ENCODE results near the gene TBC1D10A.

Gene TBC1D10A

GRCh38 chr22:30299322-30299721 lies 27.4 kb downstream of the TBC1D10A start:
- Histone ChIP-seq H3K36me3 (replicated peaks; ENCODE audit: low read depth, low read length) (no peaks in the 10 kb centered on the region), H3K79me2 (ENCODE audit: low read length) (no peaks in the 10 kb centered on the region), H3K27ac (ENCODE audit: low read length) (no peak overlapping the region)

DNA sequence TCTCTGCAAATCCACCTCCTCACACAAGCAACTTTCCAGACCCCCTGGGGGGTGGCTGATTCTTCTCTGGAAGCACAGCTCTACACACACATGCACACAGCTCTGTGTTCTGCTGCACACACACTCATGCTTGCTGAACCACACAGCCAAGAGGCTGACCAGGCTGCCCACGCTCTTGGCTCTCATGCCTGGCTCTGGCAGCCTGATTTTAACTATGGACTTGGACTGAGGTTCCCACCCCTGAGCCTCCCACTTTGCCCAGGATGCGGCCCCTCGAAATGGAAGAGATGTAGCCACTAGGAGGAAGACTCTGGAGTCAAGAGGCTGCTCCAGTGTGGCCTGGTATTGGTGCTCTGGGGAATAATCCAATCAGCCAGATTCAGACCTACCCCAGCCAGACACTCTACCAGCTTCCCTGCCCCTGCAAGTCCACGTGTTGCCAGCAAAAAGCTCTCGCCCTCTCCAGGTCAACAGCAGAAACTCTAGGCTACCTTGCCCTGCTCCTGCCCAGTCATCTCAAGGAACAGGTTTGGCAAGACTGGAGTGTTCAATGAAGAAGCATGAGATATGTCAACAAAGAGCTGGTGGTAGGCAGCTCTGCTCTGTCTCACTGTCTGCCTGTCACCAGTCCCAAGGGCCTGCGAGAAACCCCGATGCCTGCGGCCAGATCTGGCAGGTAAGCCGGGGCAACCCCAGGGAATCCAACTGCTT lies 28.6 kb downstream of the TBC1D10A start:
- peaks cover 12% of the 10 kb centered on the region for H3K4me1 ChIP-seq (ENCODE audit: low read length)
- no peaks in the 10 kb centered on the region for H3K79me2 ChIP-seq (ENCODE audit: low read length)
- H3K36me3 ChIP-seq (replicated peaks; ENCODE audit: low read depth, low read length): no peaks in the 10 kb centered on the region
- no peaks in the 10 kb centered on the region for H3K9me3 ChIP-seq (ENCODE audit: insufficient read depth, low read length)
- H3K27ac ChIP-seq (ENCODE audit: low read length): no peak overlapping the region
- no peak overlapping the region for H3K9ac ChIP-seq (ENCODE audit: low read length)
- H3K4me2 ChIP-seq (ENCODE audit: low read length): no peak overlapping the region
- TF ChIP-seq EZH2phosphoT487 (IDR thresholded peaks at IDR 0.05; ENCODE audit: low read depth): no peak
- no peak for TF ChIP-seq CTCF (IDR thresholded peaks at IDR 0.05; ENCODE audit: low read depth, low read length)
- H4K20me1 ChIP-seq (ENCODE audit: insufficient read depth, low read length): no peaks in the 10 kb centered on the region
- no peak overlapping the region for H3K4me3 ChIP-seq (ENCODE audit: low read length)
- H2AFZ ChIP-seq (ENCODE audit: low read depth, low read length): no peak overlapping the region
- no peaks in the 10 kb centered on the region for H3K27me3 ChIP-seq (ENCODE audit: low read depth, low read length)

More at GRCh38 chr22:30299322-30299721, 27.4 kb downstream of the TBC1D10A start:
- H3K27me3 ChIP-seq (ENCODE audit: low read depth, low read length): no peaks in the 10 kb centered on the region
- H3K4me3 ChIP-seq (ENCODE audit: low read length): no peak overlapping the region
- H2AFZ ChIP-seq (ENCODE audit: low read depth, low read length): no peak overlapping the region
- H3K4me2 ChIP-seq (ENCODE audit: low read length): no peak overlapping the region
- no peaks in the 10 kb centered on the region for H4K20me1 ChIP-seq (ENCODE audit: insufficient read depth, low read length)
- H3K9ac ChIP-seq (ENCODE audit: low read length): no peak overlapping the region
- H3K4me1 ChIP-seq (ENCODE audit: low read length): peaks cover 17% of the 10 kb centered on the region
- no peak for TF ChIP-seq CTCF (IDR thresholded peaks at IDR 0.05; ENCODE audit: low read depth, low read length)
- no peak for TF ChIP-seq EZH2phosphoT487 (IDR thresholded peaks at IDR 0.05; ENCODE audit: low read depth)
- H3K9me3 ChIP-seq (ENCODE audit: insufficient read depth, low read length): no peaks in the 10 kb centered on the region

GRCh38 chr22:30297276-30297990 lies 29.3 kb downstream of the TBC1D10A start:
- H3K9me3 ChIP-seq (ENCODE audit: insufficient read depth, low read length): no peaks in the 10 kb centered on the region
- H3K27me3 ChIP-seq (ENCODE audit: low read depth, low read length): no peaks in the 10 kb centered on the region
- H3K36me3 ChIP-seq (replicated peaks; ENCODE audit: low read depth, low read length): no peaks in the 10 kb centered on the region
- no peak overlapping the region for H2AFZ ChIP-seq (ENCODE audit: low read depth, low read length)
- no peak overlapping the region for H3K4me3 ChIP-seq (ENCODE audit: low read length)
- H3K27ac ChIP-seq (ENCODE audit: low read length): no peak overlapping the region
- peaks cover 6% of the 10 kb centered on the region for H3K4me1 ChIP-seq (ENCODE audit: low read length)
- no peaks in the 10 kb centered on the region for H3K79me2 ChIP-seq (ENCODE audit: low read length)
- H4K20me1 ChIP-seq (ENCODE audit: insufficient read depth, low read length): no peaks in the 10 kb centered on the region
- TF ChIP-seq EZH2phosphoT487 (IDR thresholded peaks at IDR 0.05; ENCODE audit: low read depth) (no peak), CTCF (IDR thresholded peaks at IDR 0.05; ENCODE audit: low read depth, low read length) (no peak)
- H3K9ac ChIP-seq (ENCODE audit: low read length): no peak overlapping the region
- H3K4me2 ChIP-seq (ENCODE audit: low read length): no peak overlapping the region

DNA sequence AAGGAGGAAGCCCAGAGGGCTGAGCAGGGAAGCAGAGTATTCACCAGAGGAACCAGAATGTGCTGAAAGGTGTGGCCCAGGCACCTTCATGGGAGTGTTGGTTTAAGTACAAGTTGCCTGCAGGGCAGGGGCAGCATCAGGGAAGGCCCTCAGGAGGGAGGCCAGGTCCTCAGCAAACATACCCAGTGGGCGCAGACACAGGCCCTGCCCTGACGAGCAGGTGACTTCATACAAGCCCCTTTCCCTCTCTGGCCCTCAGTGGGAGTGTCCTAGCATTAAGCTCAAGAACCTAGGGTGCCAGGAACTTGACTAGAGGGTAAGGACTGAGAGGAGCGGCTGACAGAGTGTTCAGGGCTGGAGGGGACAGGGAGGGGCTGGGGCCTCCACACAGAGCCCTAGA lies 29.9 kb downstream of the TBC1D10A start:
- H3K27me3 ChIP-seq (ENCODE audit: low read depth, low read length): no peaks in the 10 kb centered on the region
- H3K9ac ChIP-seq (ENCODE audit: low read length): no peak overlapping the region
- H3K9me3 ChIP-seq (ENCODE audit: insufficient read depth, low read length): no peaks in the 10 kb centered on the region
- H4K20me1 ChIP-seq (ENCODE audit: insufficient read depth, low read length): no peaks in the 10 kb centered on the region
- no peaks in the 10 kb centered on the region for H3K36me3 ChIP-seq (replicated peaks; ENCODE audit: low read depth, low read length)
- no peak overlapping the region for H3K27ac ChIP-seq (ENCODE audit: low read length)
- H3K4me1 ChIP-seq (ENCODE audit: low read length): peaks cover under 1% of the 10 kb centered on the region
- no peak overlapping the region for H3K4me3 ChIP-seq (ENCODE audit: low read length)
- H3K4me2 ChIP-seq (ENCODE audit: low read length): no peak overlapping the region
- no peak overlapping the region for H2AFZ ChIP-seq (ENCODE audit: low read depth, low read length)
- TF ChIP-seq CTCF (IDR thresholded peaks at IDR 0.05; ENCODE audit: low read depth, low read length): no peak
- no peak for TF ChIP-seq EZH2phosphoT487 (IDR thresholded peaks at IDR 0.05; ENCODE audit: low read depth)
- H3K79me2 ChIP-seq (ENCODE audit: low read length): no peaks in the 10 kb centered on the region
